Measurements from ENCODE around the gene MAP1B.

MAP1B gene

DNA sequence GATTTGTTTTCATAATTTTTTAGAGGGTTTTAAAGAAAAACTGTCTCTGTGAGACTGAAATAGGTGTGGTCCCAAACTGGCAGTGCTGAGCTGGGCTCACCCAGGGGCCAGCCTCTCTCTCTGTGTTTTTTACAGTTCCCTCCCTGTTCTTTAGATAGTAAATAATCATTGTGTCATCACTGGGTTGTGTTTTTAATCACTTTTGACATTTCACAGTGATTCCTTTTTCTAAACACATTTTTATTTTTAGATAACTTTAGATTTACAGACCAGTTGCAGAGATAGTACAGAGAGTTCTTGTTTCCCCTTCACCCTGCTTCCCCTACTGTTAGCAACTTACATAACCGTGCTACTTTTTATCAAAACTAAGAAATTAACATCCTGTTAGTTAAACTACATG lies 44.4 kb downstream of the MAP1B start:
- FAIRE-seq (no peak), DNase-seq (ENCODE audit: insufficient read length, low spot score) (no peak)
- TF ChIP-seq POLR2A (IDR thresholded peaks at IDR 0.05; ENCODE audit: low read depth, low read length): no peak

DNA sequence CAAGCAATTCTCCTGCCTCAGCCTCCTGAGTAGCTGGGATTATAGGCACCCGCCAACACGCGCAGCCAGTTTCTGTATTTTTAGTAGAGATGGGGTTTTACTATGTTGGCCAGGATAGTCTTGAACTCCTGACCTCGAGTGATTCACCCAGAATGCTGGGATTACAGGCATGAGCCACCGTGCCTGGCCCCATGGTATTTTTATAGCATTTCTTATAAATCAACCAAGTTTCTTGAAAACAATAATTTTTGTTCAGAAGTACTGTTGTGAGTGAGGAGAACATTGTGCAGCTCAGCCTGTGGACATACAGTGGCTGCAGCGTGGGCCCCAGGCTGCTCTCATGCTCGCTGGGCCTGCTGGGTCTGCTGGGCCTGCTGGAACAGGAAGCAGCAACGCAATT lies 45.3 kb downstream of the MAP1B start:
- DNase-seq (ENCODE audit: insufficient read length, low spot score) (no peak), FAIRE-seq (no peak)
- TF ChIP-seq POLR2A (IDR thresholded peaks at IDR 0.05; ENCODE audit: low read depth, low read length): no peak

DNA sequence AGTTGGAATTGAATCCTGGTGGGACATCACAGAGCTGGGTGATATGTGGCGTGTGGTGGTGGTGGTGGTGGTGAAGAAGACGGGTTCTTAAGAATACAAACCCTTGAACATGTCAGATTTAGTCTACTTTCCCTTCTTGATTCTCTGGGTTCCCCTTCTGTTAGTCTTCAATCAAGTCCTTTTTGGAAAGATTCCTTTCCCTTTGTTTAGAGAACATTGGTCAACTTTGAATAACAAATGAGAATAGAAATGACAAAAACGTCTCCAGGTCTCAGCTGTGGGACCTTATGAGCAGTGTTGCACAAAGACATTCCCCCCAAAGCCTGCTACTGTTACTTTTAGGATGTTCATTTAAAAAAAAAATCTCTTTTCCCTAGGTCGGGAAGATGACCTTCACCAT lies 46.3 kb downstream of the MAP1B start:
- no peak for TF ChIP-seq POLR2A (IDR thresholded peaks at IDR 0.05; ENCODE audit: low read depth, low read length)
- no peak for FAIRE-seq

DNA sequence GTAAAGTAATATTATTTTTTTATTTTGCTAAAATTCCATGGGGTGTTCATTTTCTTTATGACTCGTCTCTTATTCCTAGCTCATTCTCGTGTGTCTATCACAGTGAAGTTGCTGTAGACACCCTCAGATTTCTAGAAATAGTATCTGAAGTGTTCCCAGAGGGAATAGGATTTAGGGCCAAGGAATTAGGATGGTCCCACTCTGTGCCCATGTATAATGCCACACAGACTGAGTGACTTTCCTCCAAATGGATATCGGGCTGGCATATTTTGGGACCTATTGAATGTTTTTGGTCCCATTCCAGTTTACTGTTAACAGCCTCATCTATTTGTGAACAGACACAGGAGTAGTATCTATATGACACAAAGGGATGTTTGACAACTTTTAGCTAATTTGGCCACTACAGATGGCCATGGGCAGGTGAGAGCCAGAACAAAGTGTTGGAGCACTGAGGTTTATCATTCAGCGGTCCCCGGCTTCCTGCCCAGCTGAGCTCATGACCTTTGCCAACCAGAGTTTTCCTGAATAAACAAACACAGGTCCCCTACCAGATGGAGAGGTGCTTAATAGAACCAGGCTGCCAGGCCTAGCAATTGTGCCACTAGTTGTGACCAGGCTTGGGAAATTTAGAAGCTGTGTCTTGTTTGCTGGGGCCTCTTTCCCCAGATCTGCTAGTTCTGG lies 46.9 kb downstream of the MAP1B start:
- FAIRE-seq (no peak), DNase-seq (ENCODE audit: insufficient read length, low spot score) (no peak)
- no peak for TF ChIP-seq POLR2A (IDR thresholded peaks at IDR 0.05; ENCODE audit: low read depth, low read length)

More for the DNA sequence above, 46.3 kb downstream of the MAP1B start:
- DNase-seq (ENCODE audit: insufficient read length, low spot score): no peak

DNA sequence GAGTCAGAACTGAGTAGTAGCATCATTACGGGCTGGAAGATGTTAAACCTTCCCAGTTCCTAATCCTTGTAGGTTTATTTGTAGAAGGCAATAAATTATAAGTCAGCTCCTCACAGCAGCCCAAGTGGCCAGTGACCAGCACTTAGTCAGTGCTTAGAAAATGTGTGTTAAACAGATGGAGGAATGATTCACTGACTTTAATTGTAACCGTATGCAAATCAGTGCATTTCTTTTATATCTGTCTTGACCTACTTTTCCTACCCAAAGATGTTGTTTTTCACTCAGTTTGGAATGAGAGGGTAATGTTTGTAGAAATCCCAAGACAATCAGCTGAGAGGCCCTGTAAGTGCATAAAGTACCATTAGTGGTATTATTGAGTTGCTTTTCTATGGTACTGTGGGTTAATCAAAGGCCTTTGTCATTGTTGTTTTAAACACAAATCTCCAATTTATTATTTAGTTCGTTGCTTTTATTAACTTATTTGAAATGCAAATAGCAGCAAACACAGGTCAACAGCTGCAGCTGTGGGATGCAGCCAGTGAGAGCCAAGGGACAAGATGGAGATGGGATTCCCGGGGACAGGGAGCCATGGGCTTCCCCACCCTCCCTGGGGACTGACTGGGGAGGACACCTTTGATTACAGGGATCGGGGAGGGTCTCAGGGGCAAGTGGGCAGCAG lies 49.8 kb downstream of the MAP1B start:
- DNase-seq (ENCODE audit: insufficient read length, low spot score) (peak; percentile 49), FAIRE-seq (peak; percentile 57)
- no peak for TF ChIP-seq POLR2A (IDR thresholded peaks at IDR 0.05; ENCODE audit: low read depth, low read length)

DNA sequence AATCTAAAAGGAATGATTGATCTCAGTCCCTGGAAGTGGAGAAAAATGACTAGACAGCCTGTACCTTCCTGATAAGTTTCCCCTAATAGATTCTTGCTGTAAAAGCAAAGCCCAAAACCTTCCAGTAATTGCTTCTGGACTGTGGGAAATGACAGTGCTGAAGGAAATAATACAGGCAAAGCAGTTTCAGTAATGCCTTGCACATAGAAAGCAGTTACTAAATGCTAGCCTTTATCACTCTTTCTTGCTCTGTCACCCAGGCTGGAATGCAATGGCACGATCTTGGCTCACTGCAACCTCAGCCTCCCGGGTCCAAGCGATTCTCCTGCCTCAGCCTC lies 50.3 kb downstream of the MAP1B start:
- DNase-seq (ENCODE audit: insufficient read length, low spot score) (no peak), FAIRE-seq (no peak)
- TF ChIP-seq POLR2A (IDR thresholded peaks at IDR 0.05; ENCODE audit: low read depth, low read length): no peak

DNA sequence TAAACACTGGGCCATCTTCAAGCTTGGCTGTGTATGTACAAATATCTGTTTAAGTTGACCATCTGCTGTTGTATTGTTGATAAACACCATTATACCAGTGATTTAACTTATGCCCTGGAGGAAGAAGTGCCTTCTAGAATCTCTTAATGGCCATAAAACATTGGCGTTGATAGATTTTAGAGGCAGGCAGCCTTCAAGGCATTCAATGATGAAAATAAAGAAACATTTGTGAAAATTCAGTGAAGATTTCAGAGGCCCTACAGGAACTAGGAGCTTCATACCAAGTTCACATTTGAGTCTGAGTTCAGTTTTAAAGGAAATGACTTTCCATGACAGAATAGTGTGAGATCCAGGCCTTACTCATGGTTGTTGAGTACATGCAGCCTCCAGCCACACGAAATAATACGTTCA lies 52.2 kb downstream of the MAP1B start:
- FAIRE-seq (no peak), DNase-seq (ENCODE audit: insufficient read length, low spot score) (no peak)
- no peak for TF ChIP-seq POLR2A (IDR thresholded peaks at IDR 0.05; ENCODE audit: low read depth, low read length)

DNA sequence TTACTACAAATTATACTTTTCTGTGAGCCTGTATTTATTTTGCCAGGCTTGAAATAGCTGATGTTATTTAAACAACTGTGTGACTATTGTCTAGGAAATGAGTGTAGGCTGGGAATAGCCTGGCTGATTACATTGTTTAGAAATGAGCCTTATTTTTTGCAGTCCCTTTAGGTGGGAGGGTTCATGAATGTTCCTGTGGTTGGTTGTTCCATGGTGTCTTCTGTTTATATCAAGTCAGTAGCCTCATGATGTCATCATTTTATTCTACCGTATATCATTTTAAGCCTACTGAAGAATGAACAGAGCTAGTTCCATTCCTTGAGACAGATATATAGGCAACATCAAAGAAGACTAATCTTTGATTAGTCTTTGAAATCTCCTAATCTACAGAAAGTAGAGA lies 53.1 kb downstream of the MAP1B start:
- FAIRE-seq (no peak), DNase-seq (ENCODE audit: insufficient read length, low spot score) (no peak)
- TF ChIP-seq POLR2A (IDR thresholded peaks at IDR 0.05; ENCODE audit: low read depth, low read length): no peak

DNA sequence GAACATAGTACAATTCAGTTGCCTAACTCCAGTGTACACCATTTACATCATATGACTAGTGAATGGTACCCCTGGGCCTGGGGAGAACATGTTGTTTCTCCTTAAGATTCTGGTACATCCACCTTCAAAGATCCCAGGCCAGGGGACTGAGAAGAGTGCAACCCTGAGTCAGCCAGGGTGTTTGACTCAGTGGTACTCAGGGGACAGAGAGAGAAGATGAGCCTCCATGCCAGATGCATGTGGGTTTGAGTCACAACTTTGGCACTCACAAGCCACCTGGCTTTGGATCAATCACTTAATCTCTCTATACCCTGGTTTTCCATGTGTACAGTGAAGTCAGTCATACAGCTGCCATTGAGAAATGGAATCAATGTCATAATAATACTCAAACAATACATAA lies 53.7 kb downstream of the MAP1B start:
- FAIRE-seq: no peak
- no peak for DNase-seq (ENCODE audit: insufficient read length, low spot score)
- TF ChIP-seq POLR2A (IDR thresholded peaks at IDR 0.05; ENCODE audit: low read depth, low read length): no peak

DNA sequence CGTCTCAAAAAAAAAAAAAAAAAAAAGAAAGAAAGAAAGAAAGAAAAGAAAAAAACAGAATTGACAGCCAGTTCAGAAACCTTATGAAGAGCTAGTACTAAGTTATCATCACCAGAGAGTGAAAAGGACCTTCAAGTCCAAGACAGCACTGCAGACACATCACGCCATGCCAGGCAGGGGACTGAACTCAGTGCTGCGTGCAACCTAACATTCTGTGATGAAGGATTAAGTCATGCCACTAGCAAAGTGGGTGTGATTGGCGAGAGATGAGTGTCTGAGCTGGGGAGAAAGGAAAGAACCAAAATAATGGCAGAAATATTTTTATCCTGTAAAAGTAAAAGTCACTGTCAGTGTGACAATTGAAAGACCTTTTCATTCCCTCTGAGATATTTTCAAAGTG lies 54.7 kb downstream of the MAP1B start:
- FAIRE-seq (no peak), DNase-seq (ENCODE audit: insufficient read length, low spot score) (no peak)
- no peak for TF ChIP-seq POLR2A (IDR thresholded peaks at IDR 0.05; ENCODE audit: low read depth, low read length)

DNA sequence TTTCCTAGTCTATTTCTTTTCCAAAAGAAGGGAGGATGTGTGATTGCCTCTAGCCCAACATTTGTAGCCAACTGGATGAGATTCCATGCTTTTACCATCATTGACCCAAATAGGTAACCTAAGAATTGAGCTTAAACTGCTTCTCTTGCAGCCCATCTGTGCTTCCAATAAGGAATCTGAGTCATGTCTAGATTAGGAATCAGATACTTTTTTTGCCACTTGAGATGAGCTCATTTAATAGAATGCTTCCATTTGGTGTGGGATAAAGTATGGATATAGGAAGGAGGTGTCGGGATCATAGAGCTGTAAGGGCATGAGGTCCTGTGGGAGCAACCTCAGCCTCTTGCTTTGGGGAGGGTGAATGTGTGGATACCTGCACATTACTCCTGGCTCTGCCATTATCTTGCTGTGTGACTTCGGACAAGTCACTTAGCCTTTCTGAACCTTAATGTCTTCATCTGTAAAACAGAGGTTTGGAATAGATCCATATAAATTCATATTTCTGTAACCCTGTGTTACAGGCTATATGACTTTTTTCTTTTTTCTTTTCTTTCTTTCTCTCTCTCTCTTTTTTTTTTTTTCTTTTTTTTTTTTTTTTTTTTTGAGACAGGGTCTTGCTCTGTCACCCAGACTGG lies 56.2 kb downstream of the MAP1B start:
- no peak for FAIRE-seq
- TF ChIP-seq POLR2A (IDR thresholded peaks at IDR 0.05; ENCODE audit: low read depth, low read length): no peak
- DNase-seq (ENCODE audit: insufficient read length, low spot score): no peak

DNA sequence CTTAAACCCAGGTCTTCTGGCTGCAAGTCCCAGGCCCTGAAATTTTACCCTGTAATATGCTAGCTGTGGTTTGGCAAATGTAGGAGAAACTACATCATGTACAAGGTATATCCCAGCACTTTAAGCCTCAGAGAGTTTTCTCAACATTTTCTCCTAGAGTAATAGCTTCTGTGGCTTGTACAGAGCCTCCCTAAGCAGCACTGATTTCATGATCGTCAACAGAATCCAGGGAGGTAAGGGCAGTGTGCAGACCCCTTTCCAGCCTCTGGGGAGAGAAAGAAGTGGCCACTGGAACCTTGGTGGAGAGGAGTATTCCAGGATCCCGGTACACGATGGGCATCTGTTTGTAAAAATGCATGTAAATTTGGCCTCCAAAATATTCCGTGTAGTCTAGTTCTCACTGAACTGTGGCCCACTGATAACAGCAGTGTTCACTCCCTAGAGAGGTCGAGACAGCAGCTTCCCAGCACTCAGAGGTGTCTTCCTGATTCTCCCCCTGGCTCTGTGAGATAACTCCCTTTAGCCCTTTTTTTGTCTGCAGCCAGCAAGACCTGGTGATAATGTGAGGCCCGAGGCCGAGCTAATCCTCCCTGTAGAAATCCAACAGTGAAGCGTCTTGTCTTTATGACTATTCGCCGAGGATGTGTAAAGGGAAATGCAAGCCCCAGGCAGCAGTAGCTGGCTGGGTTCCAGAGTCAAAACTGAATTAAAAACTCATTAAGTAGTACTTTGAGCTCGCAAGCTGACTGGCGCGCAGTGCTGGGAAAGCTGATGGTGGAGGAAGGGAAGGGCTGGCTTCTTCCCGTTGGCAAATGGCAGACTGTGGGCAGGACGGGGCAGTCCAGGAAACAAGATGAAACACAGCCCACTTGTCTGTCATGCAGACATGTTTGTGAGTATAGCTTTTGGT lies 59.0 kb downstream of the MAP1B start:
- DNase-seq (ENCODE audit: insufficient read length, low spot score) (no peak), FAIRE-seq (no peak)
- no peak for TF ChIP-seq POLR2A (IDR thresholded peaks at IDR 0.05; ENCODE audit: low read depth, low read length)

DNA sequence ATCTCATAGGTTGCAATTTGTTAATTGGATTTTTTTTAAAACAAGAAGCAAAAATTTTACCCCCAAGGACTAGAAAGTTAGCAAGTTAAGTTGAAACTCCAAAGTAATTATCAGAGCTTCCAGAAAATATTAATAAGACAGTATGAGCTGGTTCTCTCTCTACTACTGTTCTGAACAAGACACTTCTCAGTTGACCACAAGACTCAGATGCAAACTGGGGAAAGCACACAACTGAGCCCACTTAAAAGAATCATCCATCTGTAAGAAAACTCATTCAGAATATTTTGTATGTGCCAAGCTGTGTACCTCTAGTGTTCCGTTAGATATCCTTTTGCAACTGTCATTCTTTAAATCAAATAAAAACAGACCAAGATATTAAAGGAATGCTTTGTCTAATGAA lies 60.0 kb downstream of the MAP1B start:
- TF ChIP-seq POLR2A (IDR thresholded peaks at IDR 0.05; ENCODE audit: low read depth, low read length): no peak
- DNase-seq (ENCODE audit: insufficient read length, low spot score): no peak
- no peak for FAIRE-seq

DNA sequence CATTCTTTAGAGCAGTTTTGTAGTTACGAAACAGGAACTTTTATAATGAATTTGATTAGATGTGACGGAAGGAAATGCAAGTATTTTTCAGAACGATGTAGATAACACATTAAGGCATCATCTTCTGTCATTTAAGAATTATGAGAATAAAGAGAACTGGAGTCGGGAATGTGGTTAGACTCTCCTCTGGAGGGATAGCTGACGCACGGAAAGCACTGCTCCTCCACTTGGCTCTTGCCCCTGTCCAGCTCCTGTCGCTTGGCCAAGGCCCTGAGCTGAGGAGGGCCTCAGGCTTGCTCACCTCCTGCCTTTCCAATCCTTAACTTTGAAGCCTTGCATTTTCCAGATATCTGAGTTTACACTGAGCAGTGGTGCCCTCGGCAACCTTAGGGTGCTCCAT lies 60.5 kb downstream of the MAP1B start:
- TF ChIP-seq POLR2A (IDR thresholded peaks at IDR 0.05; ENCODE audit: low read depth, low read length): no peak
- DNase-seq (ENCODE audit: insufficient read length, low spot score) (no peak), FAIRE-seq (no peak)
